GM21526 (cell line): ENCODE results near the gene TCFL5.

Experiments used
- ATAC-seq: cut with Tn5 transposase; IDR thresholded peaks from one replicate; pipeline ENCODE4 v1.9.1; 2021; ENCODE audit warnings: moderate library complexity; ENCODE audit not compliant: unreplicated experiment, low FRiP score

The TCFL5 gene

DNA sequence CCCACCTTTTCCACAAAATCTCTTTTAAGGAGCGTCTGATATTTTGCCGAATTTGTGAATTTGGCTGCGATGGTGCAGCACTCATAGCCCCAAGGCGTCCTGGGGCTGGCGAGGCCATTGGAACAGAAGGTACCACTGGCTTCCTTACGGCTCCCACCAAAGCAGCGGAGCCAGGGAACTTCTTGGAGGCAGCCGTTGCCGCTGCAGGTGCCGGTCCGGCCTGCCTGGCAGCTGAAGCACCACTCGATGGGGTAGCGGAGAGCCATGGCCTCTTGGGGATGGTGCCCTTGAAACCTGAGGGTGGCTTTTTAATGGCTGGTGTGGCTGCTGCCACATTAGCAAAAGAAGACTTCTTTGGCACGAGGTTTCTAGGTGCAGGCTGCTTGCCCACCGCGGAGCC is 34.9 kb upstream of the TCFL5 start:
- ATAC-seq = no peak

DNA sequence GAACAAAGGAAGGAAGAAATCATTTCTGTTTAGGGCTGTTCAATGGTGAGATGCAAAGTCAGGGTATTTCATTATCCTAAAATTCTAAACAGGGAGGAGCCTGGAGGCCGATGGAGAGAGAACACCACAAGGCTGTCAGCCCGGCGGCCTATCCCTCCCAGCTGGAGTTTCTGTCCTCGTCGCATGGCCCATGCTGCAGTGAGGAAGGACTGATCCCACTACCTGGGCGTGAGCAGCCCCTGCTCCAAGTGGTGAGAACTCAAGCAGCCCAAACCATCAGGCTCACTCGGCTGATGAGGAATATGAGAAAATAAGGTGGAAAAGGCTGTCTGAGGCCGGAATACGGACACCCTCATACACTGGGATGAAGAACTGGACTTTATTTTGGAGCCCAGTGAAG is 33.9 kb upstream of the TCFL5 start:
- no peak for ATAC-seq

DNA sequence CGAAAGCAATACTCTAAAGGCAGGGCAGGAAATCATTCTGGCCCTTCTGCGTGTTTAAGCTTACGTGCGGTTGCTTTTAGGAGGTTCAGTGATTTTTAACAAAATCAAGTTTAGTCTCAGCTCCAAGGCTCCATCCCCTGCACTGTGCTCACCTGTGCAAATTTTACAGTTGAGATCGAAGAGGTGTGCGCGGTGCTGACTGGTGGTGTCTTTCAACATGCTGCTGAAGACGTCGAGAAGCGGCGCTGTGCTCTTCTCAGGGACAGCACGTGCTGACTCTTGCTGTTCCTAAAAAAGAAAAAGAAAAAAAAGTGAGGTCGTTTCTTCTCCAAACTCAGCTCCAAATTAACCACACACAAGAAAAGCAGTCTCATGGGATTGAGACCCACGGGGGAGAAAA is 32.6 kb upstream of the TCFL5 start:
- no peak for ATAC-seq

DNA sequence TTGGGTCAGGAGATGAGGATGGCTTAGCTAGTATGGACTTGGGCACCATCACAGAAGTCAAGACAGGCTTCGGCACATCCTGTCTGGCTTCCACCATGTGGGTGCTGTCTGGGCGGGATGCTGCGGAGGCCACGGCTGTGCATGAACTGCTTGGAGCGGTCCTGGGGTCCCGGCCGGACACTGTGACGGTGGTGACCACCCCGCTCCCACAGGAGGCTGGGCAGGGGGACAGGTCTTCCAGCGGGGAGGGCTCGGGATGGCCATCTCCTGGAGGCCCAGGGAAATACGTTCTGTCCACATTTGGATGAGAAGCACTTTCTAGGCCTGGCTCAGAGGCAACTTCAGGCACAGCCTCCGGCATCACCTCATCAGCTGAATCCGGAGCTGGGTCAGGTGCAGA is 32.1 kb upstream of the TCFL5 start:
- ATAC-seq = no peak

DNA sequence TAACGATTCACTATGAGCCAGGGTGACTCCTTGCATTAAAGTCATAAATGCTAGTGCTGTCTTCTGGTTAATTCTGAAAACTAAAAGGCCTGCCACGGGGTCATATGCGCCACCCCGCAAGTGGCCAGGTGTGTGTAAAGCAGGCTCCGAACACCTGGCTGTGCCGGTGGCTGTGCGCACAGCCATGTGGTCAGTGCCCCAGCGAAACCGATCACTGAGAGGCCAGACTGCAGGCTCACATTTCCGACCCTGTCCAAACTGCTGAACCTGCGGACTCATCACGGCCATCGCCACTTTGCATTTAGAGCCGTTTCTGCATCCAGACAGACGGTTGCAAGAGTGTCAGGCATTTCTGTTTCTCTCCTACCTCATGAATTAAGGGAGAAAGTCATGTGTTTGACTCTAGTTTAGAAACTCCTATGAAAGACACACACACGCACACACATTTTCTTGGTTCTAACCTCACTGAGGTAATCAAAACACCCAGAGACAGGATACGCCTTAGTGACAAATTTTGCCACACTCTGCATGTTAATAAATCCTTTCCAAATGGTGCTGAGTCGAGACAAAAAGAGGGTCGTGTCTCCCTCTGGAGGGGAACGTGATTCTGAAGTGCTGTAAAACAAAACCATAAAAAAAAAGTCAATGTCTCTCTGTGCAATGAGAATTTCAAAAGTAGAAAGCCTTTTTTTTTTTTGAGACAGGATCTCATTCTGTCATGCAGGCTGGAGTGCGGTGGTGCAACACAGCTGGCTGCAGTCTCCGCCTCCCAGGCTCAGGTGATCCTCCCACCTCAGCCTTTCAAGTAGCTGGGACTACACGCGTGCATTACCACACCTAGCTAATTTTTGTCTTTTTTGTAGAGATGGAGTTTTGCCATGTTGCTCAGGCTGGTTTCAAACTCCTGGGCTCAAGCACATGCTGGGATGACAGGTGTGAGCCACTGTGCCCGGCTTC is 31.0 kb upstream of the TCFL5 start:
- no peak for ATAC-seq

DNA sequence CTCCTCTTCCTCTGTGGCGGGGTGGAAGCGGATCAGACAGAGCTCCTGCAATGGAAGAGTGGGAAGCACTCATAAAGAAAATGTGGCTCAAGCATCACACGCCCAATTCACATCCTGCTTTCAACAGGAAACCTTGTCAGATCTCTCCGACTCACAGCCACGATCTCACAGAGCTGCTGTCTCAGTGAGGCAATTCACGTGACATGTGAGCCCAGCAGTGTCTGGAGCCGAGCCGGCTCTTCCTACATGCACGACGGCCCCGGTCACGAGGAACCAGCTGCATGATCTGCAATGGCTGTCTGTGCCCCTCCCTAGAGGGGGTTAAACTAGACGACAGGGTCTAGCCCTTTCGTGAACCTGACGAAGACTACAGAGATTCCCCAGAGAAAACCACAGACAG is 29.5 kb upstream of the TCFL5 start:
- no peak for ATAC-seq

DNA sequence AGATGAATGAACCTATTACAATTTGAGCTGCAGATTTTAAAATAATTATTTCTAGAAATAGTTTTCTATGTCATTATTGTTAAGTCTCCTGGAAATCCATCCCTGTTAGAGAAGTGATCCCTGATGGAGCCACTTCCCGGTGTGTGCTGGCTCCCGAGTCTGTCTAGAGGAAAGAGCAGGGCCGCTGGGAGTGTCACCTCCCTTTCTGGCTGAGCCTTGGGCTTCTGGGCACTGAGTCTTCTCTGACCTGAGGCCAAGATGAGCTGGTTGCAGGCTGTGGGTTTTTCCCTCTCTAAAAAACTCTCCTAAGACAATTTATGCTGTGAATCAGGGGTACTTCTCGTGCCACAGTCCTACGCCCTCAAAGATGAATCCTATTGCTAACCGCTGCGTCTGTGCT is 28.8 kb upstream of the TCFL5 start:
- ATAC-seq = no peak

DNA sequence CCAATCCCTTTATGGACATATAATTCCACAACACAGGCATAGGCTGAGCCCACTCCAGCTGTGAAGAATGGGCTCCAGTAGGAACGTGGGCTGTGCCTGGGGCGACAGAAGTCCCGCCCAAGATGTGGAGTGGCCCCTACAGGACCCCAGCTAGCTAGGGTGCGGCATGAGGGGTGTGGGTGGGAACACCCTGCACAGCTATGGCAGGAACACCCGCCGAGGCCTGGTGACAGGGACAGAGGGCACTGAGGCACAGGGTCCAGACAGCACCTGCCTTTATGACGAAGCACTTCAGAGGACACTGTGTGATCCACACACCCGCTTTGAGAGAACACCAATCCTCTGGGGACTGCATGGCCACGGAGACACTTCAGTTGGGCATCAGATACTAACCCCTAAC is 28.2 kb upstream of the TCFL5 start:
- no peak for ATAC-seq

DNA sequence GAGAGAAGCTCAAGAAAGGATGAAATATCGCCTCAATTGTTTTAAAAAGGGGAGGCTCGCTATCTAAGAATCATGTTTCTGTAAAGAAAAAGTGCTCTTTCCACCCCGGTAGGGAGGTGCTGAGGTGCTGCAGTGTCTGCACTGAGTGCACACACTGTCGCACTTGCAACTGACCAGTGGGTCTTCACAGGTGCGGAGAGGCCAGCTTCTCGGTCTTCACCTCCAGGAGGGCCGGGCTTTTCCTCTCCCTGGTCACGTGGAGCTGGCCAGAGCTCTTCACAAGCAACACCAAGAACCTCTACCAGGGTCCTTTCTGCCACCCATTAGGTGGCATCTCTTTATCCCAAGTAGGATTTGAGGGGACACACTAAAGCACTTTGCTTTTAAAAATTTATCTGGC is 27.8 kb upstream of the TCFL5 start:
- ATAC-seq = no peak

DNA sequence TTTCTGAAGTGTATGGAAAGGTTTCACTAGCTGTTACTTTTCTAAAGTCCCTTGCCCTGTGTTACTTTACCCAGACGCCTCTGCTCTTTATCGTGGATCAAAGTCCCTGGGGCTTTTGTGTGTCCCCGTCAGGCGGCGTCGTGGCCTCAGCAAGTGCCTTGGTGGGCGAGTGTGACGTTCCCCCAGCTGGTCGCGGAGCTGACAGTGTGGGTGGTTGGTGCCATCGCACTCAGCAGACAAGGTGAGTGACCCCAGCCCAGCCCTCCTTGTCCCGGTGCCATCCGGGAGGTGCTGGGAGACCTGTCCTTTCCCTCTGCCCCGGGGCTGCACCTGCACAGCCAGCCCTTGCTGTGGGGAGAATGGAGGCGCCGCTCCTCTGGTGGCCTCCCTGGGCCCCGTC is 27.3 kb upstream of the TCFL5 start:
- no peak for ATAC-seq

DNA sequence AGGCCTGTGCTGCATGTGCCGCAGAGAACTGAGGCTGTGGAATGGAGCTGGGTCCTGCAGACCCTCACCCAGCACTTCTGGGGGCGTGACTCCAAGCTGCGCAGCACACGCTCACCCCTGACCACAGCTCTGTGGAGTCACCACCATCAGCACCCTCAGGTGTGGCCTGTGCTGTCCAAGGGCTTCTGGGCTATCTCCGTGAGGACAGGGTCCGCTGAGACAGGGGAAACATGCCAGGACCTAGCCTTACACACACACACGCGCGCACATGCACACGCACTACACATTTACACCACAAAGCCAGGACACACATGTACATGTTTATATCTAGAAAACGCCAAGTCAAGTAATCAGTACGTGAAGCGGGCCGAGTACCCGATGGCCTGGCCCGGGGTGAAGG is 26.8 kb upstream of the TCFL5 start:
- ATAC-seq = no peak

DNA sequence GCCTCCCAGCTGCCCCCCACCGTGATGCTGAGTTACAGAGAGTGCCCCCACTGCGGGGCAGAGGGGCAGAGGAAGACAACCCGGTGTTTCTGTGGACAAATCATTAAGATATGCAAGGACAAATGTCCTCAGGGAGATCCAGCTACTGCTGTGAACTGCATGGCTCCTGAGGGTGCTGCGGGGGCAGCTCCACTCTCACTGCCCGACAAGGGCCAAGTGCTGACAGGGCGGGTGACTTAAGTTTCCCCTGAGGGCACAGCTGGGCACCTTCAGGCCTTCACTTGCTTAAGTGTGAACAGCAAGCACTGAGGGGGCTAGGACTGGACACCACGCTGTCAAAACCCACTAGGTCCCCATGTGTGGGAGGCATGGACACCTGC is 26.2 kb upstream of the TCFL5 start:
- ATAC-seq = no peak

DNA sequence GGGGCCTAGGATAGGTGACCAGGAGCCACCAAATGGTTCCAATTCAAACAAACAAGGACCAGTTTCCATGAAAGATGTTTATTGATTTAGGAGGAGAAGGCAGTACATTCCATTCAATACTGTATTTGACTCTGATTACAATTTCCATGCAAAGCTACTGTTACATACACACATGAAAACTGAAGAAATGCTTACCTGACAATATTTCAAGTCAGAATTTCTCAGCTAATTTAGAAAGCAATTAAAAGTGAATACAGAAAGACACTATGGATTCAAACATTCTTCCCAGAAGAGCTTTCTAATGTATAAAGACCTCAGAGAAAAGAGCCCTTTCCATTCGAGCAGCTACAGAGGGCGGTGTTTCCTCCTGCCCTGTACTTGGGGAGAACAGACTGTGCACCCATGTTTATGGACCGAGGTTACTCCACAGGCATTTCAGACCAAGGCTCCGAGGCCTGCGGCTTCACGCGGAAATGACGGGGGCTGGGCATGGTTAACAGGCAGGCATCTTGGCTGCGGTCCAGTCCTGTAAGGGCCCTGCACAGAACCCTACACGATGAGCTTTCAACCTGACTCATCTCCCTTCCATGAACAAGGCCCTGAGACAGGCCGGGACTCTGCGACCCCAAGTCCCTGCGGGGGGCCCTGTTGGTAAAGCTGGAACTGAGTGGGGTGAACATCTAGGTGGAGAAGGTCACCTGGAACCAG is 25.7 kb upstream of the TCFL5 start:
- no peak for ATAC-seq

DNA sequence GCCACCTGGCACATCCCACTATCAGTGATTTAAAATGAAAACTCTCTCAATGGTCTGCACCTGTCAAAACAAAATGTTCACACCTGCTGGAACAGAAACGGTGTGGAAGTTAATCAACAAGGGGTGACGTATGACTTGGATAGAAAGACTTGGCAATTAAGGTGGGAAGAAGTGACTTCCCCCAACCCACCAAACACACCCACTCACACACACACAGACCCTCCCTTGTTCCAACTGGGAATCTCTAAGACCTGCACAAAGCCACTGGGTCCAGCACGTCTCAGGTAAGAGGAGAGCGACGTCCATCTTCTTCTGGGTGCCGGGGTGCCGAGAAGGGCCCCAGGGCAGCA is 25.1 kb upstream of the TCFL5 start:
- ATAC-seq = no peak

DNA sequence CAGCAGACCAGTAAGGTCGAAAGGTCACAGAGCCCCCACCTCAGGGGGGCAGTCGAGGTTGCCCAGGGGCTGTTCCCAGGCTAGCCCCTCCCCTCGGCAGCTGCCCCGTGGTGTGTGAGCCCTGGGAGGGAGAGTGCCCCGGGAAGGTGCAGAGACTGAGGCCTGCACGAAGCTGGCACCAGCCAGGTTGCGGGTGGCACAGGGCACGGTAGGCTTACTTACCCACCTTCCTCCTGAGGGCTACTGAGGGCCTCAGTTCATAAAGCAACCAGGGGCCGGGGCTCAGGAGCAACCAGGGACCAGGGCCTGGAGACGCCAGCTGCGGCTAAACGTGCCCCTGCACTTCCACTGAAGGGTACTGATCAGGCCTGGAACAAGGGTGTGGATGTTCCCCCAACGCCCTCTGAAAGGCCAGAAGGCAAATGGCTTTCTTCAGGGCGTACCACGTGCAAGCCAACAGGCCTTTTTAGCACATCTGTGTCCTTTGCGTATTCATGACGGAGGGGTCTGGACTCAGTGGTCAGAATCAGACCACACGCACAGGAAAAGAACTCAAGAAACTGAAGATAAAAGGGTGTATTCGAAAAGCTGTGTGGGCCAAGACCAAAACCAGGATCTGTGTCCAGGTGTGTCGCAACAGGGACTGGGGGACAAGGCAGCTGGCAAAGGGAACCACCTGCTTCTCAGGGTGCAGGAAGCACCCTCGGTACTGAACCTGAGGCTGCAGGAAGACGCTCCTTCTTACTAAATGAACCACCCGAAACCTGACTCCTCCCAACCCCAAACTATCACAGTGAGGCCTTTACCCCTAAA is 24.5 kb upstream of the TCFL5 start:
- ATAC-seq = no peak

DNA sequence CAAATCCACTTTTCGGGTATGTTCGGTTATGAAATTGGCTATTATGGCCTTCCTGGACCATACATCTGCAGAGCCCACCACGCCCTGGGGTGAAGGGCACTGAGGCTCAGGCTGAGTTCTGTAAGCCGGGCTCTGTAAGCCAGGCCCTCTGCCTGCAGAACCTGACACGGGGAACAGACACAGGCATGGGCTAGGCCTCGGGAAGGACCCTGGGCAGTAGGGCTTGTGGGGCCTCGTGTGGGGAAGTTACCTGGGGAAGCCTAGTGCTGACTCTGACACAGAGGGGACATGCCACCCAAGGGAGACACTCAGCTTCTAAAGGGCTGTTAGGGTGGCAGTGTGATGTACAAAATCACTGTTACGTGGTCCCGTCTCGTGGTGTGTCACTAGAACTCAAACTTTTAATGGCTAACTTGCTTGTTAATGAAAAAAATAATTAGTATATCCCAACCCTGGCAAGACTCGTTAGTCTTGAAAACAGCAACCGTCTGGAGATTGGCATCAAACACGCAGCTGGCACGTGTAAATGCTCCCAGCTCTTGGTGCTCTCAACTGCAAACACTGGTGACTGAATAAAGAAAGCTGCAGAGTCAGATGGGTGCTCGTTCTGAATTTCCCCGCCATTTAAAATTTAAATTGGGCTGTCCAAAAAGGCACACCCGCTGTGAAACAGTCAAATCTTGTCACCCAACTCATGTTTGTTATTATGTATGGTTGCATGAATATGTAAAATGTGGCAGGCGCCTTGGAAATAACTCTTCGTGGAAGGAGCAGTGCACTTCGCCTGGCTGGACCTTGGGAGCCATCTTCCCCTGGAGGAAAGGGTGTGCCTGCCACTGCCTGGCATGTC is 23.6 kb upstream of the TCFL5 start:
- ATAC-seq = no peak

DNA sequence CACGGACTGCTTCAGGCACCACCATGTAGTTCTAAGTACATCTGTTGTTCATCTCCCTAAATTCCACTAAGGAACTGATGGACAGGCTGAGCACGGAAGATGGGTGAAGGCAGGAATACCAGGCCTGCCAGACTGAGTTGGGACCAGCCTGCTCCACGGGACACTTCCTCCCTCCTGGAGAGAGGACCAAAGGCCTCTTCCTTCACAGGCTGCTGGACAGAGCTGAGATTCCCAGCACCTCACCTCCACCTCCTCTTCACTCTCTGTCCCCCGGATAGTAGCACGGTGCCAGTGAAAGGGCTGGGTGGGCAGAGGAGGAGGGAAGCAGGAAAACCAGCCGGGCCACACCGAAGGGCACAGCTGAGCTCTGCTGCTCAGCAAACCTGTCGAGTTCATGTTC is 22.9 kb upstream of the TCFL5 start:
- no peak for ATAC-seq

DNA sequence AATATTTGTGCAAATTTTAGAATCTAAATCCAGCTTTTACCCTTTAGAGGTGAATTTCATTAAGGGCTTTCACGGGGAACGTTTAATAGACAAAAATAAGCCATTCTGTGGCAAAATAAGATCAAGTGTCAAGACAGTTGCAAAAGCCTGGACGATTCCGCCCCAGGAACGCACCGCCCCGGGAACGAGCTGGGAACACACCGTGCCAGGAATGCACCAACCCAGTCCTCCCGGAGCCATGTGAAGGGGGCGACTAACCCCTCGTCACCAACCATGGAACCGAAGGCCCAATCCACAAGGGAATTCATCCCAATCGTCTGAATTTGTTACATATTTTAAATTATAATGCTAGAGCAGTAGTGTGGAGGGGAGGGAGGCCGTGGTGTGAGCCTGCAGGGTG is 20.8 kb upstream of the TCFL5 start:
- no peak for ATAC-seq

DNA sequence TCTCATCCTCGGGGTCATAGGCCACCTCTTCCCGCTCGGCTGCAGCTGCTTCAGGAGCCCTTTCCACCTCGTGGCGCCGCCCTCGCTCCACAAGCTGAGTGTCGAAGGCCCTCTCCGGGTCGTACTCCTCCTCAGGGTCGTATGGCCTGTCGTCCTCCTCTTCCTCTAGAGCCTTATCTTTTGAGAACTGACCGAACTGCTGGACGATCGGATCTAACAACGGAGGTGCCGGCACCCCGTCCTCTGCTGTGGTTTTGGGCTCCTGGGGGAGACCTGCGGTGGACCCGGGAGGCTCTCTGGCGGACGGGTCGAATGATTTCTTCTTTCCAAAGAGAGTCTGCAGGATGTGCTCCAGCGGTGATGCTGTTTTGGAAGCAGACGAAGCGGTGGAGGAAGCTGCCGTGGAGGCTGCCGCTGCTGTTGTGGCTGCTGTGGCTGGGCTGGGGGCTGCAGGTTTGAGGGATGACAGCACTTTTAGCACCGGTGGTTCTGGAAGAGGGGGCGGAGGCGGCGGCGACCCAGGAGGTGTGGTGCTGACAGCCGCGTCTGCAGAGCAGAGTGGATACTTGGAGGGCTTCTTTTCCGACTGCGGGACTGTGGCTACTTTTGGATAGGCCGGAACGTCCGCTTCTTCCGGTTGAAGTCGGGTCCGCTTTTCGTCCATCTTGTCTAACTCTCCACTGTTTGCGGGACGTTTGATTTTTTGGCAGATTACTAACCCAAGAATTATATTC is 20.2 kb upstream of the TCFL5 start:
- no peak for ATAC-seq
